Esophagus muscularis mucosa (tissue), 3 donors: Measurements from ENCODE around the gene SLC35A4.
A peak's percentile ranks its signal among the peaks of the same experiment; 100 is the strongest.

Experiments used
- CTCF ChIP-seq, 3 experiments: fragments of 200-600 bp in 2 of 3; fragments of 450-650 bp in 1 of 3; sonication (generic) in 2 of 3; IDR thresholded peaks; one replicate each; pipeline ENCODE4 v1.5.1; 2017 to 2019; ENCODE audit warnings: antibody characterized with exemption in 3 of 3, mild to moderate bottlenecking in 2 of 3, moderate library complexity in 1 of 3
- POLR2AphosphoS5 ChIP-seq, 2 donors: sonication (generic); formaldehyde crosslinking; IDR thresholded peaks; one replicate each; pipeline ENCODE4 v1.6.1; 2017; ENCODE audit warnings: antibody characterized with exemption in 2 of 2

- TF ChIP-seq CTCF (IDR thresholded peaks at IDR 0.05) (no peak), POLR2AphosphoS5 (IDR thresholded peaks at IDR 0.05) (peak in 1 of 2 donors; percentile 39)
These were observed 44.5 kb downstream of the SLC35A4 start for GRCh38 chr5:140609126-140609525.
